Activated naive CD4-positive, alpha-beta T cell treated with anti-CD3 and anti-CD28 coated beads, Interleukin-2, amount 50 U/mL, for 24 hours (primary cell): ENCODE data around the gene CNOT11.
"Not testable (repeated sequence)": the region's sequence is repeated elsewhere in the genome, so short reads cannot be mapped to it uniquely, and the experiment has no call there.

Source experiments
- H3K27ac Mint-ChIP-seq: one replicate; pipeline ENCODE4 v1.8.0; 2021; ENCODE audit warnings: mild to moderate bottlenecking, mixed read lengths
- H3K27me3 Mint-ChIP-seq: one replicate; pipeline ENCODE4 v1.8.0; 2021; ENCODE audit warnings: mixed read lengths
- H3K36me3 Mint-ChIP-seq: one replicate; pipeline ENCODE4 v1.8.0; 2021; ENCODE audit warnings: mixed read lengths
- H3K4me1 Mint-ChIP-seq: one replicate; pipeline ENCODE4 v1.8.0; 2021; ENCODE audit warnings: mixed read lengths
- H3K4me3 Mint-ChIP-seq: one replicate; pipeline ENCODE4 v1.8.0; 2021; ENCODE audit warnings: mild to moderate bottlenecking, mixed read lengths
- H3K9me3 Mint-ChIP-seq: one replicate; pipeline ENCODE4 v1.8.0; 2021; ENCODE audit warnings: mixed read lengths

CNOT11 gene

DNA sequence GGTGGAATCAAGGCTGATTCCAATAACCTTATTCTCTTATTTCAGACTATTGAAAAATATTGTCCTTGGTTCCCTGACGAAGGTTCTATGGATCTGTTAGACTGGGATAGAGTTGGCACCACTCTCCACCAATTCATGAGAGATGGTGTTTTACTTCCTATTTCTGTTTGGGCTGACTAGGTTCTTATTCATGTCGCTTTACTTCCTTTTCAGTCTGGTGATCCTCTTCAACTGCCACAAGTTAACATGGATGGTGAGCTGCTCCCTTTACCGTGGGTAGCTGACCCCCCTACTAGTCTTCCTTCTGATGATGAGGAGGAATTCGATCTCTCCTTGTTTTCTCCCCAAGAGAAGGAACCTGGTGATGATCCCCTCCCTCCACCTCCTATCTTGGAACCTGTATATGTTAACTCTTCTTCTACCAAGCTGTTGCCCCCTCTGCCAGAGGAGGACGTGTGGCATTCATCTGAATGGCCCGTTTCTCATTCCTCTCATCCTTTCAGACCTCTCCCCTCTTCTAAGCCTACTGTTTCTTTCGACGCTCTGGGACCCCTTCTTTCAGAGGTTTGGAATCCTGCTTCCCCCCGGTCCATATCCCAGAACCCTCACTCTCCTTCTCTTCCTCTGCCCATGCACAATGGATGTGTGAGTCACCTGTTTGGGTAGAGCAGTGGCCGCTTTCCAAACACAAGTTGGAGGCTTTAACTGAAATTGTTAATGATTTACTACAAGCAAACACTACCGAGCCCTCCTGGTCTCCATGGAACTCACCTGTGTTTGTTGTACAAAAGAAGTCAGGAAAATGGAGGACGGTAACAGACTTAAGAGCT lies 13.5 kb upstream of the CNOT11 start:
- Mint-ChIP-seq H3K27me3 (no peaks in the 10 kb centered on the region), H3K4me3 (no peak overlapping the region), H3K9me3 (no peaks in the 10 kb centered on the region), H3K4me1 (no peaks in the 10 kb centered on the region), H3K36me3 (peaks cover 5% of the 10 kb centered on the region), H3K27ac (no peak overlapping the region)

DNA sequence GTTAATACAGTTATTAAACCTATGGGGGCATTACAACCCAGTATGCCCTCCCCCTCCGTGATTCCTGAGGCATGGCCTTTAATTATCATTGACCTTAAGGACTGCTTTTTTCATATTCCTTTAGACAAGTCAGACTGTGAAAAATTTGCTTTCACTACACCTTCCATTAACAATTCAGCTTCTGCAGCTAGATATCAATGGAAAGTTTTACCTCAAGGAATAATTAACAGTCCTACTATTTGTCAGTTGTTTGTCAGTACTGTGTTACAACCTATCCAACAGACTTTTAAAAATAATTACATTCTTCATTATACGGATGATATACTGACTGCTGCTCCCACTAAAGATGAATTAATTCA lies 12.9 kb upstream of the CNOT11 start:
- not testable (repeated sequence) for H3K36me3 Mint-ChIP-seq, H3K9me3 Mint-ChIP-seq, H3K4me3 Mint-ChIP-seq, H3K27me3 Mint-ChIP-seq, H3K27ac Mint-ChIP-seq, H3K4me1 Mint-ChIP-seq

DNA sequence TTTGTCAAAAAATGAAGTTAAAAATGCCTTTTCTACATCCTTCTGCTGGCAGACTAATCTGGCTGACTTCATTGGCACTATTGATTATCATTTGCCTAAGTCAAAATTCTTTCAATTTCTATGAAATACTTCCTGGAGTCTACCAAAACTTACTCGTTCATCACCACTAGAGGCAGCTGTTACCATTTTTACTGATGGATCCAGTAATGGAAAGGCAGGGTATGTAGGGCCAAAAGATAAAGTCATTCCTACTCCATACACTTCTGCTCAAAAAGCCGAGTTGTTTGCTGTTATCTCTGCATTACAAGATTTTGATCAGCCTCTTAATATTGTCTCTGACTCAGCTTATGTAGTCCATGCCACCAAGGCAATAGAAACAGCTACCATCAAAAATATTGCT lies 12.0 kb upstream of the CNOT11 start:
- not testable (repeated sequence) for H3K4me1 Mint-ChIP-seq, H3K4me3 Mint-ChIP-seq, H3K27me3 Mint-ChIP-seq, H3K36me3 Mint-ChIP-seq, H3K27ac Mint-ChIP-seq, H3K9me3 Mint-ChIP-seq

DNA sequence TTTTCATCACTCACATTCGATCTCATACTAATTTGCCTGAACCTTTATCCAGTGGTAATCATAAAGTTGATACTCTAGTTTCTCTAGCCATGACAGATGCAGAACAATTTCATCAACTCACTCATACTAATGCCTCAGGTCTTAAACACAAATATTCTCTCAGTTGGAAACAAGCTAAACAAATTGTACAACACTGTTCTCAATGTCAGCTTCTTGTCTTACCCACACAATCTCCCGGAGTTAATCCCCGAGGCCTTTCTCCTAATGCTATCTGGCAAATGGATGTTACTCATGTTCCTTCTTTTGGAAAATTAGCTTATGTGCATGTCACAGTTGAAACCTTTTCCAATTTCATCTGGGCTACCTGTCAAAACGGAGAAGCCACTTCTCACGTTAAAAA lies 11.5 kb upstream of the CNOT11 start:
- Mint-ChIP-seq H3K9me3 (no peaks in the 10 kb centered on the region), H3K27ac (no peak overlapping the region), H3K4me3 (no peak overlapping the region), H3K4me1 (no peaks in the 10 kb centered on the region), H3K27me3 (no peaks in the 10 kb centered on the region), H3K36me3 (peaks cover 5% of the 10 kb centered on the region)

DNA sequence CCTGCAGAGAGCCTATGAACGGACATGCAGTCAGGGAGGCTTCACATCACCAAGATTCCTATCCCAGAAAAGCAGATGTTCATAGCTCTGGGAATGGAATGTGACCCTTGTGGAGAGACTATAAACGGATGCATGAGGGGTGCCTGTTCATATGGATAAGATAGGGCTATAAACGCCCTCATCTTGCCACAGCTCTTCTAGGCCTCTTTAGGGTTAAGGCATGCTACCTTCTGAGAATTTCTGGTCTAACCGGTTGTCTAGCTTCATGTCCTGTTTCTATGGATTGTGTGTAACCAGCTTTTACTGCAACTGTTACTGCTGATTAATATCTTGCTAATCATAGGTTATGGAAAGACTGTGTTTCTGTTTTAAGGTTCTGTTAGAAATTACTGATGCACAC lies 8.3 kb upstream of the CNOT11 start:
- H3K27ac Mint-ChIP-seq, H3K9me3 Mint-ChIP-seq, H3K4me3 Mint-ChIP-seq, H3K4me1 Mint-ChIP-seq, H3K27me3 Mint-ChIP-seq, H3K36me3 Mint-ChIP-seq: not testable (repeated sequence)

DNA sequence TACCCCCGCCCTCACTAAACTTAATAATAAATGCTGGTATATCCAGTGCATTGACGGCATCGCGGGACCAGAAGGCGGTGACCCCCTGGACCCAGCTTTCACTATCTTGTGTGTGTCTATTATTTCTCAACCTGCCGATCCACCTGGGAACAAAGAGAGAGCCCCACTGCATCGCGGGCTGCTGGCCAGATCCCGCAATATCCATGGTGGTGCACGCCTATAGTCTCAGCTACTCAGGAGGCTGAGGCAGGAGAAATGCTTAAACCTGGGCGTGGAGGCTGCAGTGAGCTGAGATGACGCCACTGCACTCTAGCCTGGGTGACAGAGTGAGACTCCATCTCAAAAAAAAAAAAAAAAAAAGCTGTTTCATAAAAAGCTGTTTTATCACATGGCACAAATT lies 7.8 kb upstream of the CNOT11 start:
- not testable (repeated sequence) for H3K27ac Mint-ChIP-seq, H3K4me1 Mint-ChIP-seq, H3K36me3 Mint-ChIP-seq, H3K9me3 Mint-ChIP-seq, H3K27me3 Mint-ChIP-seq, H3K4me3 Mint-ChIP-seq

DNA sequence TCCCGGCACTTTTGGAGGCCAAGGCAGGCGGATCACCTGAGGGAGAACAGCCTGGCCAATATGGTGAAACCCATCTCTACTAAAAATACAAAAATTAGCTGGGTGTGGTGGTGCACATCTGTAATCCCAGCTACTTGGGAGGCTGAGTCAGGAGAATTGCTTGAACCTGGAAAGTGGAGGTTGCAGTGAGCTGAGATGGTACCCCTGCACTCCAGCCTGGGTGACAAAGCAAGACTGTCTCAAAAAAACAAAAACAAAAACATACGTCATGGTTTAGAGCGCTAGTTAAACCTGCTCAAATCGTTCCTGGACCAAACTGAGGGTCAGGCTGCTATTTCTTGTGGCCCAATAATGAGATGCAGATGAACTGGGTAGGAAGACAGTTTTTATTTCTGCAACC lies 7.2 kb upstream of the CNOT11 start:
- H3K4me3 Mint-ChIP-seq, H3K36me3 Mint-ChIP-seq, H3K4me1 Mint-ChIP-seq, H3K27ac Mint-ChIP-seq, H3K27me3 Mint-ChIP-seq, H3K9me3 Mint-ChIP-seq: not testable (repeated sequence)

DNA sequence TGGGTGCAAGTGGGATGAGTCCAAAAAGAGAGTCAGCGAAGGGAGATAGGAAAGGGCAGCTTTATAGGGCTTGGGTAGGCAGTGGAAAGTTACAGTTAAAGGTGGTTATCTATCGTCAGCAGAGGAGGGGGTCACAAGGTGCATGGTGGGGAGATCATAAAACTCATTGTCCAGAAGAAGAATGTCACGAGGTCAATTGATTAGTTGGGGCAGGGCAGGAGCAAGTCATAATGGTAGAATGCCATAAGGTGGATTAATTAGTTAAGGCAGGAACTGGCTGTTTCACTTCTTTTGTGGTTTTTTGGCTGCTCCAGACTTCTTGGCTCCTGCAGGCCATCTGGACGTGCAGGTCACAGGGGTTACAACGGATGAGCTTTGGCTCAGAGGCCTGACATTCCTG lies 3.9 kb upstream of the CNOT11 start:
- H3K9me3 Mint-ChIP-seq, H3K36me3 Mint-ChIP-seq, H3K27ac Mint-ChIP-seq, H3K27me3 Mint-ChIP-seq, H3K4me1 Mint-ChIP-seq, H3K4me3 Mint-ChIP-seq: not testable (repeated sequence)

DNA sequence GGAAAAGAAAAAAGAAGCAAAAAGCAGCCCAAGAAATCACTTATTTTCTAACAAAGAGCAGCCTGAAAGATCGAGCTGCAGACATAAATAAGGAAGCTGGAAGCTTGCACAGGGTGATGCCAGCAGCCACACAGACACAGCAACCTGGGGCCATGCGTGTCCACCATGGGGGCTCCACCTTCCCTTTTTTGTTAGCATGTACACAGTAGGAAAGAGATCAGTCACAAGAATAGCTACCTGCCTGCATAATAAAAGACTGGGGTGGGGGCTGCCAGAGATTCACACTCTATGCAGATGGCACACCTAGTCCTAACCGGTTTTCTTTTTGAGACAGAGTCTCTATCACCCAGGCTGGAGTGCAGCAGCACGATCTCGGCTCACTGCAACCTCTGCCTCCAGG lies 2.9 kb upstream of the CNOT11 start:
- H3K27me3 Mint-ChIP-seq = no peaks in the 10 kb centered on the region
- H3K27ac Mint-ChIP-seq = no peak overlapping the region
- no peaks in the 10 kb centered on the region for H3K9me3 Mint-ChIP-seq
- peaks cover 19% of the 10 kb centered on the region for H3K4me1 Mint-ChIP-seq
- H3K4me3 Mint-ChIP-seq = no peak overlapping the region
- H3K36me3 Mint-ChIP-seq = no peaks in the 10 kb centered on the region

DNA sequence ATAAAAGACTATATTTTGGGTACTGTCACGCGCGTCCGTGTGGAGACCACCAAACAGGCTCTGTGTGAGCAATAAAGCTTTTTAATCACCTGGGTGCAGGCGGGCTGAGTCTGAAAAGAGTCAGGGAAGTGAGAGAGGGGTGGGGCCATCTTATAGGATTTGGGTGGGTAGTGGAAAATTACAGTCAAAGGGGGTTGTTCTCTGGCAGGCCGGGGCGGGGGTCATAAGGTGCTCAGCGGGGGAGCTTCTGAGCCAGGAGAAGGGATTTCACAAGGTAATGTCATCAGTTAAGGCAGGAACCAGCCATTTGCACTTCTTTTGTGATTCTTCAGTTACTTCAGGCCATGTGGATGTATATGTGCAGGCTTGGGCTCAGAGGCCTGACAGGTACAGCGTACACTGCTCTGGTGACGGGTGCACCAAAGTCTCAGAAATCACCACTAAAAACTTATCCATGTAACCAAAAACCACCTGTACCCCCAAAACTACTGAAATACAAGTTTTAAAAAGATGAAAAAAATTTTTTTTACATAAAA lies 1.4 kb upstream of the CNOT11 start:
- not testable (repeated sequence) for H3K36me3 Mint-ChIP-seq, H3K27ac Mint-ChIP-seq, H3K27me3 Mint-ChIP-seq, H3K4me3 Mint-ChIP-seq, H3K9me3 Mint-ChIP-seq
- H3K4me1 Mint-ChIP-seq = peaks cover 32% of the 10 kb centered on the region

DNA sequence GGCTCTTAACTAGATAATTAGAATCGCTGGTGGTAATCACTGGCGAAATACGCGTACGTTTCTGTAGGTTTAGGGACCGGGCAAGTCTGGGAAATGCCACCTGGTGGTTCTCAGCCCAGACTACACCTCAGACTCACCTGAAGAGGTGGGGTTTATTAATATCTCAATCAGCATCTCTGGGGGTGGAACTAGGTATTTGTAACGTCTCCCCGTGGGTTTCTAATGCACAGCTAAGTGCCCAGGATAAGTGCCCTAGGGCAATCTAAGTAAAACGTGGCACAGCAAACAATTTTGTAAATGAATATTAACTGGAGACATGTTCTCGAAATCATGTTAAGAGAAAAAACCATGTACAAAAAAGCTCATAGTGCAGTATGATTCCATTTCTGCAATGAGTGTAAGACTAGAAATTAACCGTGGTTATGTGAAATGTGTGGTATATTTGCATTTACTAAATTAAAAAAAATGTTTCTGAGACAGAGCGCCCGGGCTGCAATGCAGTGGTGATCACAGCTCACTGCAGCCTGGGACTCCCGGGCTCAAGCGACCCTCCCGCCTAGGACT lies 760 bp upstream of the CNOT11 start:
- Mint-ChIP-seq H3K4me1 (peaks cover 39% of the 10 kb centered on the region), H3K4me3 (peak overlapping the region; percentile 91), H3K27me3 (no peaks in the 10 kb centered on the region), H3K36me3 (peaks cover 6% of the 10 kb centered on the region), H3K27ac (peak overlapping the region; percentile 98), H3K9me3 (no peaks in the 10 kb centered on the region)

DNA sequence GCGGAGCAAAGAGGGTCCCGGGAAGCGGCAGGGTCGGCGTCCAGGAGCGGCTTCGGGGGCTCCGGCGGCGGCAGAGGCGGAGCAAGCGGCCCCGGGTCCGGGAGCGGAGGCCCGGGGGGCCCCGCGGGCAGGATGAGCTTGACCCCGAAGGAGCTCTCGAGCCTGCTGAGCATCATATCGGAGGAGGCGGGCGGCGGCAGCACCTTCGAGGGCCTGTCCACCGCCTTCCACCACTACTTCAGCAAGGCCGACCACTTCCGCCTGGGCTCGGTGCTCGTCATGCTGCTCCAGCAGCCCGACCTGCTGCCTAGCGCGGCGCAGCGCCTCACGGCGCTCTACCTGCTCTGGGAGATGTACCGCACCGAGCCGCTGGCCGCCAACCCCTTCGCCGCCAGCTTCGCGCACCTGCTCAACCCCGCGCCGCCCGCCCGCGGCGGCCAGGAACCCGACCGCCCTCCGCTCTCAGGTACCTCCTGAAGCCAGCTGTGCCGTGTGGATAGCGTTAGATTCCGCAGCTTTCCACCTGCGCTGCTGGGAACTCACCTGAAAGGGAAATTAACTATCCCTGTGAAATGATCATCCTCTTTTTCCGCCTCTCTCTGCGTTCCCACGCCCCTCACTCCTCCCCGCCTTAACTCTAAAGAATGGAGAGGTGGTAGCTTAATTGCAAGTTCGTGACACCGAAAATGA lies 472 bp downstream of the CNOT11 start:
- peak overlapping the region; percentile 97 for H3K4me3 Mint-ChIP-seq
- H3K27ac Mint-ChIP-seq = peak overlapping the region; percentile 96

DNA sequence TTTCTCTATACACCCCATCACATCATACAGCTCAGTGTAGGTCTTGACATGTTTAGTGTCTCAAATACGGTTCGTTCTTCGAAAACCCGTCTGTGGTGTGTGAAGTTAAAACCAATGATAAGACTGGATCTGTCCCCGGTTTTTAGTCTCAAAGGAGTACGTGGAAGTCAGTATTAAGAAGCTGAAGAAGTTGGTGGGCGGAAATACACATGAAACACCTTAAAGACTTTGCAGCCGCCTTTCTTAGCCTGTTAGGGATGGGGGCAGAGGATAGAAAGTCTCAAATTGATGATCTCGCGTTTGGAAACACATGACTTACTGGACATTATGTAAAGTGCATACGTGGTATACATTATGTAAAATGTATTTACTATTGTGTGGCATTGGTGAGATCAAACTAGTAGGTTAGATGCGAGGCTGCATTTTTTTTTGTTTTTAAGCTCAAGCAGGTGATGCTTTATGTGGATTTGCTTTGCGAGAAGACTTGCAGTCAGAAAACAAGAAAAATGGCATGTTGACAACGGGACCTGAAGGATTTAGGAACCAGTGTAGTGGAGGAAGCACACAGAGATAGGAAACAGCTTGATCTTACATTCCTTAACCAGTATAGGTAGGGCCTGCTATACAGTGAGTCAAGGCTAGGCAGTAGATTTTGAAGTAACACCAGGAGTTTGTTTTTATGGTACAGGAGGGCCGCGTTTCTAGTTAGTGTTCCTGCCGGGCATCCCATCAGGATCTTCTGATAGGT lies 1.2 kb downstream of the CNOT11 start:
- Mint-ChIP-seq H3K36me3 (peaks cover 8% of the 10 kb centered on the region), H3K4me1 (peaks cover 52% of the 10 kb centered on the region), H3K9me3 (no peaks in the 10 kb centered on the region), H3K27ac (peak overlapping the region; percentile 96), H3K4me3 (peak overlapping the region; percentile 97), H3K27me3 (no peaks in the 10 kb centered on the region)

More for the DNA sequence above, 472 bp downstream of the CNOT11 start:
- Mint-ChIP-seq H3K9me3 (no peaks in the 10 kb centered on the region), H3K27me3 (no peaks in the 10 kb centered on the region), H3K36me3 (peaks cover 8% of the 10 kb centered on the region), H3K4me1 (peaks cover 48% of the 10 kb centered on the region)

DNA sequence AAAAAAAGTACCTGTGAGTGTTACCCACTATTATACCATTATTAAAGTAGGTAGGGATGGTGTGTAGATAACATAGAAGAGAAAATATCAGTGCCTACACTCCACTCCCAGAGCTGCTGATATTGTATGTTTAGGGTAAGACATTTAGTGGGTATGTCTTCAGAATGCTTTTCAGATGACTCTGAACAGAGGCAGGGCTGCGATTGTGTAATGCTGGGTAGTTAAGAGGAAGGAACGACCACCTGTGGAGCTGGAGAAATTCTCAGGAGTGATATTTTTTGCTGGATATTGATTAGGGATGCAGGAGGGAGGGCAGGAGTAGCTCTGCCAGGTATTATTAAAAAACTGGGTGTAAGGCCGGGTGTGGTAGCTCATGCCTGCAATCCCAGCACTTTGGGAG lies 2.8 kb downstream of the CNOT11 start:
- Mint-ChIP-seq H3K9me3 (no peaks in the 10 kb centered on the region), H3K27me3 (no peaks in the 10 kb centered on the region), H3K36me3 (peaks cover 10% of the 10 kb centered on the region), H3K4me1 (peaks cover 61% of the 10 kb centered on the region), H3K27ac (peak overlapping the region; percentile 41), H3K4me3 (peak overlapping the region; percentile 53)

DNA sequence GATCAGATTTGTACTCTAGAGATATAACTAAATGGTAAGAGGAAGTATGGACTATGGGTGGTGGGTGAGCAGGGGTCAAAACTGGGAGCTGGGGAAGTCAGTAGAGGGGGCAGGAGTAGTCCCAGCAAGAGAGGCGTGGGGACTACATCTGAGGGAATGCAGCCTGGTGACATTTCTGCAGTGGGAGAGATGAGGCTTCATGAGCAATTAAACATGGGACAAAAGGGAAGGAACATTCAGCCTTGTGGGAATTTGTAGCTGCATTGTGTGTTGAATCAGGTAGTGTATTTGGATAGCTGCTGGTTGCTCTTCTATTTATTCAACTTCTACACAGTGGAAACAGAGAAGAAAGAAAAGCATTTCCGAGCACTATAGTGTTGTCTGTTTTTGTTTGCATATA lies 3.6 kb downstream of the CNOT11 start:
- H3K4me1 Mint-ChIP-seq = peaks cover 69% of the 10 kb centered on the region

DNA sequence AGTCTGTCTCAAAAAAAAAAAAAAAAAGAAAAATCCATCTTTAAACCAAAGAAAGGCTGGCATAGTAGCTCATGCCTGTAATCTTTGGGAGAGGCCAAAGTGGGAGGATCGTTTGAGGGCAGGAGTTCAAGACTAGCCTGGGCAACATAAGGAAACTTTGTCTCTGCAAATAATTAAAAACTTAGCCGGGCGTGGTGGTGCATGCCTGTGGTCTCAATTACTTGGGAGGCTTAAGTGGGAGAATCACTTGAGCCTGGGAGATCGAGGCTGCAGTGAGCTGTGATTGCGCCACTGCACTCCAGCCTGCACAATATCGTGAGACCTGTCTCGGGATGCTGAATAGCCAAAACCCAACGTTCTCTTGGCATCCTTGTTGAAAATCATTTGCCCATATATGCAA lies 6.1 kb downstream of the CNOT11 start:
- no peaks in the 10 kb centered on the region for H3K27me3 Mint-ChIP-seq
- peaks cover 18% of the 10 kb centered on the region for H3K36me3 Mint-ChIP-seq
- H3K9me3 Mint-ChIP-seq = no peaks in the 10 kb centered on the region
- H3K27ac Mint-ChIP-seq = no peak overlapping the region
- peaks cover 72% of the 10 kb centered on the region for H3K4me1 Mint-ChIP-seq
- H3K4me3 Mint-ChIP-seq = no peak overlapping the region

More for the DNA sequence above, 3.6 kb downstream of the CNOT11 start:
- H3K27me3 Mint-ChIP-seq = no peaks in the 10 kb centered on the region
- H3K27ac Mint-ChIP-seq = peak overlapping the region; percentile 65
- H3K4me3 Mint-ChIP-seq = peak overlapping the region; percentile 53
- peaks cover 12% of the 10 kb centered on the region for H3K36me3 Mint-ChIP-seq
- H3K9me3 Mint-ChIP-seq = no peaks in the 10 kb centered on the region
